GM20000 (cell line): ENCODE data around the gene LRP5.

Source experiments
- DNase-seq: peaks from one replicate; pipeline ENCODE4 v3.0.0; 2012; ENCODE audit warnings: low spot score
- TF ChIP-seq, protein P1 (sequence below): IDR thresholded peaks from 2 replicates; pipeline ENCODE4 v1.5.1; 2012; ENCODE audit warnings: mild to moderate bottlenecking, control low read depth; ENCODE audit errors: extremely low read depth, missing control alignments

The LRP5 gene

DNA sequence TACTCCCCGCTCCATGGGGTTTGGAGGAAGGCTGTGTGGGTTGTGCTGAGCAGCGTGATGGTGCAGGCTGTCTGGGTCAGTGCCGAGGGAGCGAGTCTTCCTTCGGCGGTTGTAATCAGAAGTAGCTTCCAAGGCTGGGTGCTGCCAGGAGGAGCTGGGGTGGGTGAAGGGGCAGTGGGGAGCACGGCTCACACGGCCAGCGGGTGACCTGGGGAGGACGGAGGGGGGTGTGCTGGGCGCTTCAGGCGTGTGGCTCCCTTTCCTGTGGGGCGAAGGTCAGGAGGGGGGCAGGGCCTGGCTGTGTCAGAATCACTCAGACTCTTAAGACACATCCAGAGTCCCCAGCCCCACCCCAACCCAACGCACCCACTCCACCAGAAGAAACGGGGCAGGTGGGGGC is 60.2 kb downstream of the LRP5 start:
- DNase-seq, result no peak
- TF ChIP-seq, protein P1, sequence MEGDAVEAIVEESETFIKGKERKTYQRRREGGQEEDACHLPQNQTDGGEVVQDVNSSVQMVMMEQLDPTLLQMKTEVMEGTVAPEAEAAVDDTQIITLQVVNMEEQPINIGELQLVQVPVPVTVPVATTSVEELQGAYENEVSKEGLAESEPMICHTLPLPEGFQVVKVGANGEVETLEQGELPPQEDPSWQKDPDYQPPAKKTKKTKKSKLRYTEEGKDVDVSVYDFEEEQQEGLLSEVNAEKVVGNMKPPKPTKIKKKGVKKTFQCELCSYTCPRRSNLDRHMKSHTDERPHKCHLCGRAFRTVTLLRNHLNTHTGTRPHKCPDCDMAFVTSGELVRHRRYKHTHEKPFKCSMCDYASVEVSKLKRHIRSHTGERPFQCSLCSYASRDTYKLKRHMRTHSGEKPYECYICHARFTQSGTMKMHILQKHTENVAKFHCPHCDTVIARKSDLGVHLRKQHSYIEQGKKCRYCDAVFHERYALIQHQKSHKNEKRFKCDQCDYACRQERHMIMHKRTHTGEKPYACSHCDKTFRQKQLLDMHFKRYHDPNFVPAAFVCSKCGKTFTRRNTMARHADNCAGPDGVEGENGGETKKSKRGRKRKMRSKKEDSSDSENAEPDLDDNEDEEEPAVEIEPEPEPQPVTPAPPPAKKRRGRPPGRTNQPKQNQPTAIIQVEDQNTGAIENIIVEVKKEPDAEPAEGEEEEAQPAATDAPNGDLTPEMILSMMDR, result no peak

DNA sequence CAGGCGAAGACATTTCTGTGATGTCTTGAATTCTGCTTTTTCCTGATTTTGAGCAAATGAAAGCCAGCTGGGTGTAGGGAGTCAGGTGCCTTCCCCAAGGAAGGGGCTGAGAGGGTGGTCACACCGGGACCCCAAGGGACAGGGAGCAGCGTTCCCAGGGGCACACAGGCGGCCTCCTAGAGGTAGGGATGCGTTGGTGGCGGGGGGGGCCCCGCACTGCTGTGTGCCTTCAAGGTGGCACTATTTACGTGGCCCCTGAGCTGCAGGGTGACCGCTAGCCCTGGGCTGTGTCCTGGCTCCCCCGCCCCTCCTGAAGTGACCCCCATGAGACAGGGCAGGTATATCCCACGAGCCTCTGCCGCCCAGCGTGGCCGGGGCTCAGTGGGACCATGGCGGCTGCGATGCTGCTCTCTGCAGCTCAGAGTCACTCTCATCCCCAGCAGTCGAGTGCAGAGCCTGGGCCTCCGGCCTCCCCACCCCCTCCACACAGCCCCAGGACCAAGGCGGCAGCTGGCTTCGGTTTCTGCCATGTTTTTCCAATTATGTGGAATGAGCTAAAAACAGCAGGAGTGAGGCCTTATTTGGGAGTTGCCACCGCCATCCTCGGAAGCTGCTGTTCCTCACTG is 60.9 kb downstream of the LRP5 start:
- TF ChIP-seq, protein P1, result no peak
- DNase-seq, result no peak

DNA sequence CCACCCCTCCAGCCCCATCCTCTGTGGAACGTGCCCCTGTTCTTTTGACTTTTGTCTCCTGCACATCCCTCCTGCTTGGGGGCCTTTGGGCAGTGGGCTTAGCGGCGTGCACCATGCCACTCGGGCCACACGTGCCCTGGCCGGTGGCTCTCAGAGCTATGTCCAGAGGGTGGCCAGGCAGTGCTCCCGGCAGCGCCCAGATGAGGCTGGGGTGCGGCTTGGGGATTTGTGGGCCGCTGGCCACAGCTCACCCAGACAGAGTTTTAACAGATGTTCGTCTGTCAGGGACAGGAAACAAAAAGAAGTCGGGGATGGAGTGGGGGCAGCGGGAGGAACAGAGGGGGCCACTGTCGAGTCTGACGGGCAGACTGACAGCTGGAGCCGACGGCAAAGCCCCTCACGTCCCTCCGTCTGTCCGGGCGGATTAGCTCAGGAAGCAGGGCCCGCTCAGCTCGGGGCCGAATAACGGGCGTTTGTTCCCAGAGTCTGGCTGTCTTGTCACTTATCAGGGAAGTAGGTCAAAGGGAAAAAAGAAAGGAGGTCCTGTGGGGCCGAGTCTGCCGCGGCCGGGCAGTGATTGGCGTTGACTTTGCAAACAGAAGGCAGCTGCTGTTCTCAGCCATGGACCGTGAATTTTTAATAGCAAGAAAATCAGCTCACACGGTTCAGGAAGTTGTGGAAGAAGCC is 61.6 kb downstream of the LRP5 start:
- no peak for DNase-seq
- TF ChIP-seq, protein P1, result no peak

DNA sequence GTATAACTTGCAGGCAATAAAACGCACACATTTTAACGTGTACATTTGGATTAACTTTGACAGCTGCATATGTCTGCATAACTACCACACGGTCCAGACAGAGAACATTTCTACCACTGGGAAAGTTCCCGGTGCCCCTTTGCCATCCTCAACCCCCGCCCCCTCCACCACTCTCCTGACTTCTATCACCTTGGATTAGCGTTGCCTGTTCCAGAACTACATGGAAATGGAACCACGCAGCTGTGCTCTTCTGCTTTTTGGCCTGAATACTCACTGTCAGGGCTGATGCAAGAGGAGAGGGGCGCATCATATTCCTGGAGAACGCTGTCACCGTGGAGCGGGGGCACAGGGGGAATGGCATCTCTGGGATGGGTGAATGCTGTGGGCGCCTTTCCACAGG is 62.1 kb downstream of the LRP5 start:
- no peak for DNase-seq
- TF ChIP-seq, protein P1, result no peak

DNA sequence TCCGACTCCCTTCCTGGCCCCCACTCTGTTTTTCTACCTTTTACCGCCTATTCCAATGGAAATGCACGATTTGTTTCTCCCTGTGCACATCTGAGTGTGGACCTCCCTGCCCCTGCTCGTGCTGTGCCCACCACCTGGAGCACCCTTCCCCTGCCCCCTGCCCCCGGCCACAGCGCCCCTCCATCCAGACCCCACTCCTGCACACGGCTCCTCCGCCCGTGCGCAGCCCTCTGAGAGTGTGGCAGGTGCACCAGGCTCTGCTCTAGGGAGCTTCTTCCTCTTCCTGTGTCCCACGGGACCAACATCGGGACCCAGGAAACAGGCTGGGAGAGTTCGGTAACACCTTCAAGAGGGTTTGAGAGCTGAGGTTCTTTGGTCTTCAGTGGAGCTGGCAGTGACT is 62.9 kb downstream of the LRP5 start:
- DNase-seq, result no peak
- TF ChIP-seq, protein P1, result no peak

DNA sequence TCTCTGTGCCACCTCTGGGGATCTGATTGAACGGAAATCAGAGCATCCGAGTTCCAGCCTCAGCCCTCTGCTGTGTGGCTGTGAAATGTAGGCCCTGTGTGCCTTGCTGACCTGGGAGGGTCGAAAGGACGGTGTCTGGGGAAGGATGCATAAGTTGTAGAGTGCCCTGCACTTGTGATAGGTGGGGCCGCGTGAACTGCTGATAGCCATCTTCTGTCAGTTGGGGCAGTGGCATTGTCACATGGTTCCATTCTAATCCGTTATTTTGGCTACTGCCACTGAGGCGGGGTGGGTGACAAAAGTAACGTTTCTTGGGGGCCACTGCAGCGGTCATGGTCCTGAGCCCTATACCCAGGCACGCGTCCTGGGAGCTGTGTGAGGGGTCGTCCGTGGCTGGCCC is 63.4 kb downstream of the LRP5 start:
- DNase-seq, result no peak
- TF ChIP-seq, protein P1, result no peak

DNA sequence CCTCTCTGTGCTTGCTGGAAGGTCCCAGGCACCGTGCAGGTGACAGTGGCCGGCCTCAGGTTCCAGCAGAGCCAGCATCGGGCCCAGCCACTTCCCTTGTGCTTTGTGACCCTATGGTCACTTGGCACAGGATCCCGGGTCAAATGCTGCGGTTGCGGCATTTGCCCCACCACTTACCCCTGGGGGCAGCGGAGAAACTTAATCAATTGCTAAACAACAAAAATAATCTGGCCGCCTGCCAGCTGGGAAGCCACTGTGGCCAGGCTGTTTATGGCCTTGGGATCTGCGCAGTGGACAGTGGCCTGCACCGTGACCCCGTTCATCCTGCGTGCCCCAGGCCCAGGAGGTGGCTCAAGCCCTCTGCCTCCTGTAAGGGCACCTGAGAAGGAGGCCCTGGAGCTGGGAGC is 65.0 kb downstream of the LRP5 start:
- TF ChIP-seq, protein P1, result no peak
- no peak for DNase-seq
